Dermis microvascular lymphatic vessel endothelial cell (primary cell): ENCODE measurements around the gene PAQR8. TPM values are rescaled to one million over a fixed set of nuclear protein-coding genes. Genes with fewer than 3 reads are reported as not detected.

ENCODE experiments used
- DNase-seq, 2 donors: peaks; one replicate each; pipeline versions ENCODE4 v3.0.0 to v3.0.0-alpha.2; 2010; ENCODE audit warnings: low read depth in 2 of 2
- total RNA-seq: library from RNA; depleted of rRNA; stranded (reverse); fragments of >200 nt; gene quantifications from 2 replicates; pipeline ENCODE4 v1.2.1, GENCODE V29; 2014

Gene PAQR8
- 10.7 and 15.6 TPM in 2 replicates for total RNA-seq

GRCh38 chr6:52361945-52362442, at the start of gene PAQR8:
Gene PAQR8 (plus strand): TSS chr6:52362151. CDS start chr6:52403214, 41,063 bp downstream.
- DNase-seq, result peak; percentile 35 to 72

- DNase-seq, result peak in 1 of 2 donors; percentile 6
These were observed 49.5 kb upstream of the PAQR8 start for GRCh38 chr6:52312461-52312860.

- no peak for DNase-seq
These were observed 47.2 kb upstream of the PAQR8 start for GRCh38 chr6:52314752-52315151.

GRCh38 chr6:52317211-52317610, 44.7 kb upstream of the PAQR8 start:
- no peak for DNase-seq

- no peak for DNase-seq
These were observed 43.9 kb upstream of the PAQR8 start for GRCh38 chr6:52317841-52318581.

- no peak for DNase-seq
These were observed 37.8 kb upstream of the PAQR8 start for GRCh38 chr6:52324189-52324588.

GRCh38 chr6:52325695-52326471, 36.1 kb upstream of the PAQR8 start:
- DNase-seq, result no peak

- DNase-seq, result no peak
These were observed 35.2 kb upstream of the PAQR8 start for GRCh38 chr6:52326540-52327364.

GRCh38 chr6:52328303-52328662, 33.7 kb upstream of the PAQR8 start:
- DNase-seq, result no peak

- DNase-seq, result no peak
These were observed 33.2 kb upstream of the PAQR8 start for GRCh38 chr6:52328729-52329128.

- DNase-seq, result no peak
These were observed 31.5 kb upstream of the PAQR8 start for GRCh38 chr6:52330470-52330869.

- DNase-seq, result no peak
These were observed 30.0 kb upstream of the PAQR8 start for GRCh38 chr6:52331793-52332457.

- no peak for DNase-seq
These were observed 28.1 kb upstream of the PAQR8 start for GRCh38 chr6:52333840-52334200.

- no peak for DNase-seq
These were observed 26.4 kb upstream of the PAQR8 start for GRCh38 chr6:52335576-52335975.

GRCh38 chr6:52336919-52337561, 24.9 kb upstream of the PAQR8 start:
- DNase-seq, result no peak

- DNase-seq, result peak in 1 of 2 donors; percentile 45
These were observed 24.2 kb upstream of the PAQR8 start for GRCh38 chr6:52337633-52338290.

- no peak for DNase-seq
These were observed 21.4 kb upstream of the PAQR8 start for GRCh38 chr6:52340603-52340880.

GRCh38 chr6:52341561-52342260, 20.2 kb upstream of the PAQR8 start:
- no peak for DNase-seq

GRCh38 chr6:52345311-52345710, 16.6 kb upstream of the PAQR8 start:
- no peak for DNase-seq

GRCh38 chr6:52346503-52346902, 15.4 kb upstream of the PAQR8 start:
- no peak for DNase-seq
